Measurements from ENCODE around the gene TAF12. TPM values are rescaled to one million over a fixed set of nuclear protein-coding genes. Genes with fewer than 3 reads are reported as not detected.

The TAF12 gene
- total and polyA plus RNA-seq, 10 of the 15 experiments (the other 5 are each of a cell fraction or from before 2014, with no cell fraction given): 18.3 to 43.3 (median 28.6) TPM

- peak; percentile 78; the same call in 1 of the 2 replicates for TF ChIP-seq MLLT1 (IDR thresholded peaks at IDR 0.05)
- TF ChIP-seq IRF4 (IDR thresholded peaks at IDR 0.05; ENCODE audit: low read depth, low read length): peak; percentile 57; the same call in 1 of the 2 replicates
- no peak for TF ChIP-seq NFYA (IDR thresholded peaks at IDR 0.05; ENCODE audit: borderline replicate concordance, low read depth, low read length)
- TF ChIP-seq ZNF274 (IDR thresholded peaks at IDR 0.05; ENCODE audit: insufficient read depth, insufficient read length): no peak
- TF ChIP-seq, protein P1, sequence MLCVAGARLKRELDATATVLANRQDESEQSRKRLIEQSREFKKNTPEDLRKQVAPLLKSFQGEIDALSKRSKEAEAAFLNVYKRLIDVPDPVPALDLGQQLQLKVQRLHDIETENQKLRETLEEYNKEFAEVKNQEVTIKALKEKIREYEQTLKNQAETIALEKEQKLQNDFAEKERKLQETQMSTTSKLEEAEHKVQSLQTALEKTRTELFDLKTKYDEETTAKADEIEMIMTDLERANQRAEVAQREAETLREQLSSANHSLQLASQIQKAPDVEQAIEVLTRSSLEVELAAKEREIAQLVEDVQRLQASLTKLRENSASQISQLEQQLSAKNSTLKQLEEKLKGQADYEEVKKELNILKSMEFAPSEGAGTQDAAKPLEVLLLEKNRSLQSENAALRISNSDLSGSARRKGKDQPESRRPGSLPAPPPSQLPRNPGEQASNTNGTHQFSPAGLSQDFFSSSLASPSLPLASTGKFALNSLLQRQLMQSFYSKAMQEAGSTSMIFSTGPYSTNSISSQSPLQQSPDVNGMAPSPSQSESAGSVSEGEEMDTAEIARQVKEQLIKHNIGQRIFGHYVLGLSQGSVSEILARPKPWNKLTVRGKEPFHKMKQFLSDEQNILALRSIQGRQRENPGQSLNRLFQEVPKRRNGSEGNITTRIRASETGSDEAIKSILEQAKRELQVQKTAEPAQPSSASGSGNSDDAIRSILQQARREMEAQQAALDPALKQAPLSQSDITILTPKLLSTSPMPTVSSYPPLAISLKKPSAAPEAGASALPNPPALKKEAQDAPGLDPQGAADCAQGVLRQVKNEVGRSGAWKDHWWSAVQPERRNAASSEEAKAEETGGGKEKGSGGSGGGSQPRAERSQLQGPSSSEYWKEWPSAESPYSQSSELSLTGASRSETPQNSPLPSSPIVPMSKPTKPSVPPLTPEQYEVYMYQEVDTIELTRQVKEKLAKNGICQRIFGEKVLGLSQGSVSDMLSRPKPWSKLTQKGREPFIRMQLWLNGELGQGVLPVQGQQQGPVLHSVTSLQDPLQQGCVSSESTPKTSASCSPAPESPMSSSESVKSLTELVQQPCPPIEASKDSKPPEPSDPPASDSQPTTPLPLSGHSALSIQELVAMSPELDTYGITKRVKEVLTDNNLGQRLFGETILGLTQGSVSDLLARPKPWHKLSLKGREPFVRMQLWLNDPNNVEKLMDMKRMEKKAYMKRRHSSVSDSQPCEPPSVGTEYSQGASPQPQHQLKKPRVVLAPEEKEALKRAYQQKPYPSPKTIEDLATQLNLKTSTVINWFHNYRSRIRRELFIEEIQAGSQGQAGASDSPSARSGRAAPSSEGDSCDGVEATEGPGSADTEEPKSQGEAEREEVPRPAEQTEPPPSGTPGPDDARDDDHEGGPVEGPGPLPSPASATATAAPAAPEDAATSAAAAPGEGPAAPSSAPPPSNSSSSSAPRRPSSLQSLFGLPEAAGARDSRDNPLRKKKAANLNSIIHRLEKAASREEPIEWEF (IDR thresholded peaks at IDR 0.05; ENCODE audit: insufficient replicate concordance, low read depth, low read length): no peak
- TF ChIP-seq YY1 (IDR thresholded peaks at IDR 0.05; ENCODE audit: low read depth, low read length): peak; percentile 79
- TF ChIP-seq SP1 (IDR thresholded peaks at IDR 0.05; ENCODE audit: low read depth, low read length): peak; percentile 26
- TF ChIP-seq HCFC1 (IDR thresholded peaks at IDR 0.05; ENCODE audit: low read length): peak; percentile 67
- peak in 1 of 2 experiments; percentile 90; a peak in 1 of 4 replicates for TF ChIP-seq ETV6 (conservative IDR thresholded peaks at IDR 0.05 in 1 of 2, IDR thresholded peaks at IDR 0.05 in 1 of 2; ENCODE audit: borderline replicate concordance in 1 of 2, low read depth in 1 of 2)
- TF ChIP-seq IKZF1 (conservative IDR thresholded peaks at IDR 0.05): peak; percentile 87
- 0 out of 4 replicates have a peak, but pooled peaks of 1 of the 2 experiments have one; percentile 31 for TF ChIP-seq EP300 (IDR thresholded peaks at IDR 0.05; ENCODE audit: borderline replicate concordance in 1 of 2, control insufficient read depth in 1 of 2, low read depth in 2 of 2, low read length in 2 of 2)
- peak; percentile 99 for TF ChIP-seq MXI1 (IDR thresholded peaks at IDR 0.05; ENCODE audit: low read depth, low read length)
- TF ChIP-seq CREM (IDR thresholded peaks at IDR 0.05; ENCODE audit: low read depth): peak; percentile 60; the same call in 1 of the 2 replicates
- TF ChIP-seq RAD51 (IDR thresholded peaks at IDR 0.05): peak; percentile 63
- peak; percentile 94 for TF ChIP-seq PKNOX1 (IDR thresholded peaks at IDR 0.05)
- no peak for TF ChIP-seq ZNF24 (IDR thresholded peaks at IDR 0.05)
- TF ChIP-seq, protein P2, sequence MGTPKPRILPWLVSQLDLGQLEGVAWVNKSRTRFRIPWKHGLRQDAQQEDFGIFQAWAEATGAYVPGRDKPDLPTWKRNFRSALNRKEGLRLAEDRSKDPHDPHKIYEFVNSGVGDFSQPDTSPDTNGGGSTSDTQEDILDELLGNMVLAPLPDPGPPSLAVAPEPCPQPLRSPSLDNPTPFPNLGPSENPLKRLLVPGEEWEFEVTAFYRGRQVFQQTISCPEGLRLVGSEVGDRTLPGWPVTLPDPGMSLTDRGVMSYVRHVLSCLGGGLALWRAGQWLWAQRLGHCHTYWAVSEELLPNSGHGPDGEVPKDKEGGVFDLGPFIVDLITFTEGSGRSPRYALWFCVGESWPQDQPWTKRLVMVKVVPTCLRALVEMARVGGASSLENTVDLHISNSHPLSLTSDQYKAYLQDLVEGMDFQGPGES (IDR thresholded peaks at IDR 0.05): no peak
Measured at GRCh38 chr1:28642847-28643635, at the start of gene TAF12 (continued).

All from GM12878 (cell line).